Thyroid gland (tissue), 4 donors: ENCODE measurements around the gene TRAK2. TPM values are rescaled to one million over a fixed set of nuclear protein-coding genes. Genes with fewer than 3 reads are reported as not detected.
A peak's percentile ranks its signal among the peaks of the same experiment; 100 is the strongest.

Experiments used
- DNase-seq, 2 donors: peaks; one replicate each; pipeline ENCODE4 v3.0.0-alpha.2; 2019
- H3K27ac ChIP-seq, 3 donors: fragments of 200-600 bp; sonication (generic); 1 replicate in 2 of 3; 2 replicates in 1 of 3; pipeline ENCODE4 v1.5.1; 2016 to 2019; ENCODE audit warnings: mild to moderate bottlenecking in 1 of 3, moderate library complexity in 1 of 3
- H3K27me3 ChIP-seq: fragments of 200-600 bp; sonication (generic); one replicate; pipeline ENCODE4 v1.5.1; 2019
- H3K36me3 ChIP-seq, 2 donors: fragments of 200-600 bp; sonication (generic); one replicate each; pipeline ENCODE4 v1.5.1; 2016 to 2019
- H3K4me1 ChIP-seq, 2 donors: fragments of 200-600 bp; sonication (generic); one replicate each; pipeline ENCODE4 v1.5.1; 2017 to 2019
- H3K4me3 ChIP-seq, 3 donors: fragments of 200-600 bp; sonication (generic); replicated peaks in 1 of 3; 1 replicate in 2 of 3; 2 replicates in 1 of 3; pipeline ENCODE4 v1.5.1; 2016; ENCODE audit warnings: mild to moderate bottlenecking in 1 of 3
- H3K9me3 ChIP-seq: fragments of 200-600 bp; sonication (generic); one replicate; pipeline ENCODE4 v1.5.1; 2017
- CTCF ChIP-seq, 6 experiments: fragments of 200-600 bp in 3 of 6; fragments of 450-650 bp in 3 of 6; sonication (generic) in 3 of 6; IDR thresholded peaks; one replicate each; pipeline ENCODE4 v1.5.1; 2016 to 2019; ENCODE audit warnings: antibody characterized with exemption in 6 of 6, mild to moderate bottlenecking in 2 of 6, inconsistent platforms in 1 of 6, moderate library complexity in 1 of 6
- POLR2A ChIP-seq, 2 donors: fragments of 450-650 bp; IDR thresholded peaks; one replicate each; pipeline ENCODE4 v1.6.1; 2017; ENCODE audit warnings: antibody characterized with exemption in 2 of 2, mild to moderate bottlenecking in 2 of 2, moderate library complexity in 1 of 2
- WGBS, 2 donors: methylation state at CpG; one replicate each; pipeline ENCODE4 v1.1.5; 2017; 5-methylcytosine and 5-hydroxymethylcytosine counted together
- intact Hi-C: fragments of 100-400 bp; cut with DNase I; formaldehyde crosslinking; loops from one replicate; pipeline ENCODE4 v1.15.1; 2023
- total RNA-seq, 4 donors: library from RNA; depleted of rRNA; stranded (reverse); fragments of >200 nt; gene quantifications; one replicate each; pipeline ENCODE4 v1.2.3, GENCODE V29; 2016

The TRAK2 gene
- total RNA-seq, 4 donors from 2014 or later, result 71.7 to 89.6 (median 79.7) TPM

GRCh38 chr2:201458381-201458780, 7.1 kb upstream of the TRAK2 start:
- Histone ChIP-seq H3K4me3 (no peak overlapping the region), H3K27ac (no peak overlapping the region), H3K36me3 (peaks cover 0 to 9% of the 10 kb centered on the region in 2 donors), H3K27me3 (no peaks in the 10 kb centered on the region), H3K9me3 (no peaks in the 10 kb centered on the region), H3K4me1 (peaks cover 0 to 3% of the 10 kb centered on the region in 2 donors)
- no peak for DNase-seq
- intact Hi-C loops, result loop anchor here (10.0 kb wide), 2 partner anchors 64 to 224 kb away; no protein-coding TSS in a partner anchor
- TF ChIP-seq POLR2A (IDR thresholded peaks at IDR 0.05) (no peak), CTCF (IDR thresholded peaks at IDR 0.05) (no peak)

GRCh38 chr2:201452922-201453643, 1.8 kb upstream of the TRAK2 start:
- H3K36me3 ChIP-seq, result no peaks in the 10 kb centered on the region
- TF ChIP-seq CTCF (IDR thresholded peaks at IDR 0.05) (no peak), POLR2A (IDR thresholded peaks at IDR 0.05) (no peak)
- H3K27ac ChIP-seq, result no peak overlapping the region
- no peak overlapping the region for H3K4me3 ChIP-seq
- WGBS, 2 donors, result 90 to 96% methylated on average over 6 of the region's 6 CpGs
- intact Hi-C loops, result loop anchor here (10.0 kb wide), 2 partner anchors 58 to 218 kb away; no protein-coding TSS in a partner anchor
- DNase-seq, result no peak
- H3K27me3 ChIP-seq, result no peaks in the 10 kb centered on the region
- H3K9me3 ChIP-seq, result no peaks in the 10 kb centered on the region
- peaks cover 20 to 26% of the 10 kb centered on the region in 2 donors for H3K4me1 ChIP-seq

GRCh38 chr2:201452058-201452921, 1.0 kb upstream of the TRAK2 start:
- peak overlapping the region; percentile 75 to 90 (median 83) for H3K27ac ChIP-seq
- DNase-seq, result no peak
- TF ChIP-seq POLR2A (IDR thresholded peaks at IDR 0.05), result no peak
- no peak for TF ChIP-seq CTCF (IDR thresholded peaks at IDR 0.05)
- H3K4me1 ChIP-seq, result peaks cover 24 to 34% of the 10 kb centered on the region in 2 donors
- no peaks in the 10 kb centered on the region for H3K9me3 ChIP-seq
- H3K4me3 ChIP-seq, result peak overlapping the region; percentile 65 to 88 (median 85)
- WGBS, 2 donors, result 11 to 28% methylated on average over 20 to 48 of the region's 49 CpGs
- no peaks in the 10 kb centered on the region for H3K27me3 ChIP-seq
- no peaks in the 10 kb centered on the region for H3K36me3 ChIP-seq
- intact Hi-C loops, result loop anchor here (10.0 kb wide), 2 partner anchors 57 to 217 kb away; no protein-coding TSS in a partner anchor

GRCh38 chr2:201450954-201451291, 335 bp downstream of the TRAK2 start:
- Histone ChIP-seq H3K4me1 (peaks cover 31 to 37% of the 10 kb centered on the region in 2 donors), H3K27ac (peak overlapping the region; percentile 73 to 93 (median 90)), H3K27me3 (no peaks in the 10 kb centered on the region), H3K4me3 (peak overlapping the region; percentile 85 to 93 (median 88)), H3K9me3 (no peaks in the 10 kb centered on the region), H3K36me3 (no peaks in the 10 kb centered on the region)
- no peak for TF ChIP-seq POLR2A (IDR thresholded peaks at IDR 0.05)
- TF ChIP-seq CTCF (IDR thresholded peaks at IDR 0.05), result no peak
- intact Hi-C loops, result loop anchor here (10.0 kb wide), 2 partner anchors 56 to 216 kb away; no protein-coding TSS in a partner anchor
- no peak for DNase-seq
- 0% methylated on average over 16 to 19 of the region's 20 CpGs for WGBS, 2 donors
